Activated CD8-positive, alpha-beta memory T cell treated with anti-CD3 and anti-CD28 coated beads for 4 hours (primary cell): ENCODE results near the gene APEX1.
"Not testable (repeated sequence)": the region's sequence is repeated elsewhere in the genome, so short reads cannot be mapped to it uniquely, and the experiment has no call there.

Experiments
- DNase-seq, 2 donors: peaks; one replicate each; pipeline ENCODE4 v3.0.0-alpha.2; 2020; ENCODE audit warnings: low read depth in 2 of 2

APEX1 gene

GRCh38 chr14:20472536-20473169, 17.6 kb downstream of the APEX1 start:
- DNase-seq: no peak

- no peak for DNase-seq
Measured at GRCh38 chr14:20476776-20477175, 21.8 kb downstream of the APEX1 start.

- no peak for DNase-seq
Measured at GRCh38 chr14:20477211-20477876, 22.3 kb downstream of the APEX1 start.

GRCh38 chr14:20478894-20479293, 23.9 kb downstream of the APEX1 start:
- DNase-seq: no peak

GRCh38 chr14:20482382-20482781, 27.4 kb downstream of the APEX1 start:
- no peak for DNase-seq

GRCh38 chr14:20485900-20486299, 30.9 kb downstream of the APEX1 start:
- DNase-seq: no peak

GRCh38 chr14:20486684-20487395, 31.8 kb downstream of the APEX1 start:
- no peak for DNase-seq

- no peak for DNase-seq
Measured at GRCh38 chr14:20487396-20487725, 32.3 kb downstream of the APEX1 start.

- DNase-seq: no peak
Measured at GRCh38 chr14:20489093-20489994, 34.3 kb downstream of the APEX1 start.

GRCh38 chr14:20490563-20490962, 35.5 kb downstream of the APEX1 start:
- no peak for DNase-seq

GRCh38 chr14:20492486-20492885, 37.5 kb downstream of the APEX1 start:
- DNase-seq: no peak

GRCh38 chr14:20493634-20494033, 38.6 kb downstream of the APEX1 start:
- DNase-seq: no peak

- no peak for DNase-seq
Measured at GRCh38 chr14:20494935-20495766, 40.1 kb downstream of the APEX1 start.

GRCh38 chr14:20498622-20499021, 43.6 kb downstream of the APEX1 start:
- DNase-seq: no peak

- no peak for DNase-seq
Measured at GRCh38 chr14:20499108-20499507, 44.1 kb downstream of the APEX1 start.

- DNase-seq: no peak
Measured at GRCh38 chr14:20499881-20500280, 44.9 kb downstream of the APEX1 start.

- DNase-seq: no peak
Measured at GRCh38 chr14:20501346-20501745, 46.3 kb downstream of the APEX1 start.

- no peak for DNase-seq
Measured at GRCh38 chr14:20503898-20504297, 48.9 kb downstream of the APEX1 start.

- DNase-seq: not testable (repeated sequence)
Measured at GRCh38 chr14:20506276-20506675, 51.2 kb downstream of the APEX1 start.

GRCh38 chr14:20506752-20507151, 51.7 kb downstream of the APEX1 start:
- DNase-seq: not testable (repeated sequence)
